HL-60 (cell line): ENCODE data around the gene ZNF341.

Source experiments
- SPI1 ChIP-seq: IDR thresholded peaks from 2 replicates; pipeline ENCODE4 v1.6.1; 2012; ENCODE audit warnings: low read depth, mild to moderate bottlenecking, borderline replicate concordance
- TF ChIP-seq, protein P1 (sequence below): IDR thresholded peaks from one replicate; pipeline ENCODE4 v1.5.1; 2011; ENCODE audit warnings: low read length, control low read depth, inconsistent platforms; ENCODE audit not compliant: insufficient read depth

DNA sequence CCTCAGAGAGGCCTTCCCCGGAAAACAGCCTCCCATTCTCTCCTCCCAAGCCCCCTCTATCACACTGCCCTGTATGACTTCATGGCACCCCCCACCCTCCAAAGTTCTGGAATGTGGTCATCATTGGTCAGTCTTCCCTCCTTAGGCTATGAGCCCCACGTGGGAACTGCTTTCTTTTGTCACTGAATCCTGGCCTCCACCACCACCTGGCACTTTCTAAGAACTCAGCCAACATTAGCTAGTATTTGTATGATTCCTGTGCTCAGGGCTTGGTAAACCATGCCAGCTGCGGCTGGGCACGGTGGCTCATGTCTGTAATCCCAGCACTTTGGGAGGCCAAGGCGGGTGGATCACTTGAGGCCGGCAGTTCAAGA, 37.2 kb upstream of the ZNF341 start:
- TF ChIP-seq, protein P1, sequence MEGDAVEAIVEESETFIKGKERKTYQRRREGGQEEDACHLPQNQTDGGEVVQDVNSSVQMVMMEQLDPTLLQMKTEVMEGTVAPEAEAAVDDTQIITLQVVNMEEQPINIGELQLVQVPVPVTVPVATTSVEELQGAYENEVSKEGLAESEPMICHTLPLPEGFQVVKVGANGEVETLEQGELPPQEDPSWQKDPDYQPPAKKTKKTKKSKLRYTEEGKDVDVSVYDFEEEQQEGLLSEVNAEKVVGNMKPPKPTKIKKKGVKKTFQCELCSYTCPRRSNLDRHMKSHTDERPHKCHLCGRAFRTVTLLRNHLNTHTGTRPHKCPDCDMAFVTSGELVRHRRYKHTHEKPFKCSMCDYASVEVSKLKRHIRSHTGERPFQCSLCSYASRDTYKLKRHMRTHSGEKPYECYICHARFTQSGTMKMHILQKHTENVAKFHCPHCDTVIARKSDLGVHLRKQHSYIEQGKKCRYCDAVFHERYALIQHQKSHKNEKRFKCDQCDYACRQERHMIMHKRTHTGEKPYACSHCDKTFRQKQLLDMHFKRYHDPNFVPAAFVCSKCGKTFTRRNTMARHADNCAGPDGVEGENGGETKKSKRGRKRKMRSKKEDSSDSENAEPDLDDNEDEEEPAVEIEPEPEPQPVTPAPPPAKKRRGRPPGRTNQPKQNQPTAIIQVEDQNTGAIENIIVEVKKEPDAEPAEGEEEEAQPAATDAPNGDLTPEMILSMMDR, result no peak
- TF ChIP-seq SPI1, result no peak
